GM23338 (cell line): ENCODE results near the gene ABHD6.

Experiments
- EZH2phosphoT487 ChIP-seq: fragments of 200-600 bp; sonication (generic); IDR thresholded peaks from one replicate; pipeline ENCODE4 v1.8.1; 2018; ENCODE audit warnings: antibody characterized with exemption; ENCODE audit not compliant: unreplicated experiment
- TF ChIP-seq, protein P1 (sequence below), 2 experiments: fragments of 200-600 bp in 1 of 2; sonication (generic) in 1 of 2; conservative IDR thresholded peaks; 2 replicates each; pipeline versions ENCODE4 v1.5.1 to v1.6.1; 2016 to 2017; ENCODE audit warnings: antibody characterized with exemption in 2 of 2, low read depth in 2 of 2, mild to moderate bottlenecking in 2 of 2, moderate library complexity in 1 of 2
- TF ChIP-seq, protein P2 (sequence below): fragments of 250-450 bp; sonication (Bioruptor Pico); IDR thresholded peaks from 2 replicates; pipeline ENCODE4 v1.5.0; 2020; ENCODE audit warnings: mild to moderate bottlenecking, moderate library complexity

DNA sequence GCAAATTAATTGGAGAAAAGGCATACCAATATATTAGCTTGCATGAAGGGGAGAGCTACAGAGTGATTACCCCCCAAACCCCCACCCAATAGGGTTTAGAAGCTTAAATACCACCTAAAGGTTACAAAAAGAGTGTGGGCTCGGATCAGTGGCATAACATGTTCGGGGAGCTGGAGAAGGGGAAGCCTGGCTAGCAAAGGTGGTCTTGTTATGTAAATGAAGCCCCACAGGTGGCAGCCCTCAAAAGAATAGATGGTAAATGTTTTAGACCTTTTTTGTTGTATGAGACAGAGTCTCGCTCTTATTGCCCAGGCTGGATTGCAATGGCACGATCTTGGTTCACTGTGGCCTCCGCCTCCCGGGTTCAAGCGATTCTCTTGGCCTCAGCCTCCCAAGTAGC lies 84.2 kb downstream of the ABHD6 start:
- TF ChIP-seq, protein P1, sequence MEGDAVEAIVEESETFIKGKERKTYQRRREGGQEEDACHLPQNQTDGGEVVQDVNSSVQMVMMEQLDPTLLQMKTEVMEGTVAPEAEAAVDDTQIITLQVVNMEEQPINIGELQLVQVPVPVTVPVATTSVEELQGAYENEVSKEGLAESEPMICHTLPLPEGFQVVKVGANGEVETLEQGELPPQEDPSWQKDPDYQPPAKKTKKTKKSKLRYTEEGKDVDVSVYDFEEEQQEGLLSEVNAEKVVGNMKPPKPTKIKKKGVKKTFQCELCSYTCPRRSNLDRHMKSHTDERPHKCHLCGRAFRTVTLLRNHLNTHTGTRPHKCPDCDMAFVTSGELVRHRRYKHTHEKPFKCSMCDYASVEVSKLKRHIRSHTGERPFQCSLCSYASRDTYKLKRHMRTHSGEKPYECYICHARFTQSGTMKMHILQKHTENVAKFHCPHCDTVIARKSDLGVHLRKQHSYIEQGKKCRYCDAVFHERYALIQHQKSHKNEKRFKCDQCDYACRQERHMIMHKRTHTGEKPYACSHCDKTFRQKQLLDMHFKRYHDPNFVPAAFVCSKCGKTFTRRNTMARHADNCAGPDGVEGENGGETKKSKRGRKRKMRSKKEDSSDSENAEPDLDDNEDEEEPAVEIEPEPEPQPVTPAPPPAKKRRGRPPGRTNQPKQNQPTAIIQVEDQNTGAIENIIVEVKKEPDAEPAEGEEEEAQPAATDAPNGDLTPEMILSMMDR (conservative IDR thresholded peaks at IDR 0.05; ENCODE audit: low read depth in 2 of 2): no peak
- no peak for TF ChIP-seq EZH2phosphoT487
- TF ChIP-seq, protein P2, sequence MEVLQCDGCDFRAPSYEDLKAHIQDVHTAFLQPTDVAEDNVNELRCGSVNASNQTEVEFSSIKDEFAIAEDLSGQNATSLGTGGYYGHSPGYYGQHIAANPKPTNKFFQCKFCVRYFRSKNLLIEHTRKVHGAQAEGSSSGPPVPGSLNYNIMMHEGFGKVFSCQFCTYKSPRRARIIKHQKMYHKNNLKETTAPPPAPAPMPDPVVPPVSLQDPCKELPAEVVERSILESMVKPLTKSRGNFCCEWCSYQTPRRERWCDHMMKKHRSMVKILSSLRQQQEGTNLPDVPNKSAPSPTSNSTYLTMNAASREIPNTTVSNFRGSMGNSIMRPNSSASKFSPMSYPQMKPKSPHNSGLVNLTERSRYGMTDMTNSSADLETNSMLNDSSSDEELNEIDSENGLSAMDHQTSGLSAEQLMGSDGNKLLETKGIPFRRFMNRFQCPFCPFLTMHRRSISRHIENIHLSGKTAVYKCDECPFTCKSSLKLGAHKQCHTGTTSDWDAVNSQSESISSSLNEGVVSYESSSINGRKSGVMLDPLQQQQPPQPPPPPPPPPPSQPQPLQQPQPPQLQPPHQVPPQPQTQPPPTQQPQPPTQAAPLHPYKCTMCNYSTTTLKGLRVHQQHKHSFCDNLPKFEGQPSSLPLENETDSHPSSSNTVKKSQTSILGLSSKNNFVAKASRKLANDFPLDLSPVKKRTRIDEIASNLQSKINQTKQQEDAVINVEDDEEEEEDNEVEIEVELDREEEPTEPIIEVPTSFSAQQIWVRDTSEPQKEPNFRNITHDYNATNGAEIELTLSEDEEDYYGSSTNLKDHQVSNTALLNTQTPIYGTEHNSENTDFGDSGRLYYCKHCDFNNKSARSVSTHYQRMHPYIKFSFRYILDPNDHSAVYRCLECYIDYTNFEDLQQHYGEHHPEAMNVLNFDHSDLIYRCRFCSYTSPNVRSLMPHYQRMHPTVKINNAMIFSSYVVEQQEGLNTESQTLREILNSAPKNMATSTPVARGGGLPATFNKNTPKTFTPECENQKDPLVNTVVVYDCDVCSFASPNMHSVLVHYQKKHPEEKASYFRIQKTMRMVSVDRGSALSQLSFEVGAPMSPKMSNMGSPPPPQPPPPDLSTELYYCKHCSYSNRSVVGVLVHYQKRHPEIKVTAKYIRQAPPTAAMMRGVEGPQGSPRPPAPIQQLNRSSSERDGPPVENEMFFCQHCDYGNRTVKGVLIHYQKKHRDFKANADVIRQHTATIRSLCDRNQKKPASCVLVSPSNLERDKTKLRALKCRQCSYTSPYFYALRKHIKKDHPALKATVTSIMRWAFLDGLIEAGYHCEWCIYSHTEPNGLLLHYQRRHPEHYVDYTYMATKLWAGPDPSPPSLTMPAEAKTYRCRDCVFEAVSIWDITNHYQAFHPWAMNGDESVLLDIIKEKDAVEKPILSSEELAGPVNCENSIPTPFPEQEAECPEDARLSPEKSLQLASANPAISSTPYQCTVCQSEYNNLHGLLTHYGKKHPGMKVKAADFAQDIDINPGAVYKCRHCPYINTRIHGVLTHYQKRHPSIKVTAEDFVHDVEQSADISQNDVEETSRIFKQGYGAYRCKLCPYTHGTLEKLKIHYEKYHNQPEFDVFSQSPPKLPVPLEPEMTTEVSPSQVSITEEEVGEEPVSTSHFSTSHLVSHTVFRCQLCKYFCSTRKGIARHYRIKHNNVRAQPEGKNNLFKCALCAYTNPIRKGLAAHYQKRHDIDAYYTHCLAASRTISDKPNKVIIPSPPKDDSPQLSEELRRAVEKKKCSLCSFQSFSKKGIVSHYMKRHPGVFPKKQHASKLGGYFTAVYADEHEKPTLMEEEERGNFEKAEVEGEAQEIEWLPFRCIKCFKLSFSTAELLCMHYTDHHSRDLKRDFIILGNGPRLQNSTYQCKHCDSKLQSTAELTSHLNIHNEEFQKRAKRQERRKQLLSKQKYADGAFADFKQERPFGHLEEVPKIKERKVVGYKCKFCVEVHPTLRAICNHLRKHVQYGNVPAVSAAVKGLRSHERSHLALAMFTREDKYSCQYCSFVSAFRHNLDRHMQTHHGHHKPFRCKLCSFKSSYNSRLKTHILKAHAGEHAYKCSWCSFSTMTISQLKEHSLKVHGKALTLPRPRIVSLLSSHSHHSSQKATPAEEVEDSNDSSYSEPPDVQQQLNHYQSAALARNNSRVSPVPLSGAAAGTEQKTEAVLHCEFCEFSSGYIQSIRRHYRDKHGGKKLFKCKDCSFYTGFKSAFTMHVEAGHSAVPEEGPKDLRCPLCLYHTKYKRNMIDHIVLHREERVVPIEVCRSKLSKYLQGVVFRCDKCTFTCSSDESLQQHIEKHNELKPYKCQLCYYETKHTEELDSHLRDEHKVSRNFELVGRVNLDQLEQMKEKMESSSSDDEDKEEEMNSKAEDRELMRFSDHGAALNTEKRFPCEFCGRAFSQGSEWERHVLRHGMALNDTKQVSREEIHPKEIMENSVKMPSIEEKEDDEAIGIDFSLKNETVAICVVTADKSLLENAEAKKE: no peak
